ENCODE data around the gene TAF3.

Gene TAF3

DNA sequence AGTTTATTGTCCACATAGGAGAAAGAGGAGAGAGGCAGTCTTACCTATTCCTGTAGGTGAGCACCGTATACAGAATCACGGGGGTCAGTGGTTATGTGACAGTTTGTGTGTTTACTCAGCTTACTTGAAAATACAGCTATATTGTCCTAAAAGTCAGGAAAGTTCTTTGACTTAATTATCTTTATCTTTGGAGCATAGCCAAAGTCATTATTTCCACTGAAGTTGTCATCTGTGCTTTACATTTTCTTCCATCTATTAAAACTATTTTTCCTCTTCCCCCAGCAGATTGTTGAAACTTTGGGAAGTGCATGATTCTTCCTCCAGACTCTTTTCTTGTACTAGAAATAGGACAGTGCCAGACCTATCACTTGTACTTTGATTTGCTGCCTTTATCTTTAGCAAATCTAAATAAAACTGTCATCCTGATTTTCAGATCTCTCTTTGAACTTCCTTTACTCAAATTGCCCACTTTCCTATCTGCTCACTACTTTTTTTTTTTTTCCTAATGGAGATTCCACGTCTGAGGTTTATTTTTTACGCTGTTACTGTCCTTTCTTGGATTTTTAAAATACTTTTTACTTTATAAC lies 58.3 kb downstream of the TAF3 start:
- Histone ChIP-seq H3K4me1 (peaks cover 25% of the 10 kb centered on the region), H3K4me3 (ENCODE audit: low read depth, low read length) (no peak overlapping the region), H3K27me3 (no peaks in the 10 kb centered on the region), H3K9me3 (no peaks in the 10 kb centered on the region), H3K36me3 (no peaks in the 10 kb centered on the region)
- no peak for DNase-seq
- no peak for TF ChIP-seq CTCF (IDR thresholded peaks at IDR 0.05; ENCODE audit: low read depth, low read length)

- TF ChIP-seq CTCF (IDR thresholded peaks at IDR 0.05; ENCODE audit: low read depth, low read length): no peak
- DNase-seq: no peak
- Histone ChIP-seq H3K36me3 (no peaks in the 10 kb centered on the region), H3K9me3 (no peaks in the 10 kb centered on the region), H3K4me3 (ENCODE audit: low read depth, low read length) (no peak overlapping the region), H3K27me3 (no peaks in the 10 kb centered on the region), H3K4me1 (peaks cover 12% of the 10 kb centered on the region)
Observed at GRCh38 chr10:7881119-7881518, 62.8 kb downstream of the TAF3 start.

DNA sequence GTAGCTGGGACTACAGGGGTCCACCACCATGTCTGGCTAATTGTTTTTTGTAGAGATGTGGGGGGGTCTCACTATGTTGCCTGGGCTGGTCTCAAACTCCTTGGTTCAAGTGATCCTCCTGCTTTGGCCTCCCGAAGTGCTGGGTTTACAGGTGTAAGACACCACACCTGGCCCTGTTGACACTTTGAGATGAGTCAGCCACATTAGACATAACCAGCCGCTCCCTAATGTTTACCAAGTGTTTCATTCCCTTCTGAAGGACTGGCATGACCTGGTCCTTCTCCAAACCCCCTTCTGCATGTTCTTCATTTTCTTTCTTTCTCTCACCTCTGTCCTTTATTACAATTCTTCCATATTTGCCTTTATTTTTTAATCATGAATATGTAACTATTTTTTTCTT lies 67.8 kb downstream of the TAF3 start:
- TF ChIP-seq CTCF (IDR thresholded peaks at IDR 0.05; ENCODE audit: low read depth, low read length): no peak
- Histone ChIP-seq H3K36me3 (no peaks in the 10 kb centered on the region), H3K4me1 (peaks cover 11% of the 10 kb centered on the region), H3K4me3 (ENCODE audit: low read depth, low read length) (no peak overlapping the region), H3K27me3 (no peaks in the 10 kb centered on the region), H3K9me3 (no peaks in the 10 kb centered on the region)
- no peak for DNase-seq

GRCh38 chr10:7887174-7887816 lies 69.0 kb downstream of the TAF3 start:
- Histone ChIP-seq H3K4me1 (peaks cover 13% of the 10 kb centered on the region), H3K27me3 (no peaks in the 10 kb centered on the region), H3K36me3 (no peaks in the 10 kb centered on the region), H3K9me3 (no peaks in the 10 kb centered on the region), H3K4me3 (ENCODE audit: low read depth, low read length) (no peak overlapping the region)
- TF ChIP-seq CTCF (IDR thresholded peaks at IDR 0.05; ENCODE audit: low read depth, low read length): no peak
- DNase-seq: no peak

DNA sequence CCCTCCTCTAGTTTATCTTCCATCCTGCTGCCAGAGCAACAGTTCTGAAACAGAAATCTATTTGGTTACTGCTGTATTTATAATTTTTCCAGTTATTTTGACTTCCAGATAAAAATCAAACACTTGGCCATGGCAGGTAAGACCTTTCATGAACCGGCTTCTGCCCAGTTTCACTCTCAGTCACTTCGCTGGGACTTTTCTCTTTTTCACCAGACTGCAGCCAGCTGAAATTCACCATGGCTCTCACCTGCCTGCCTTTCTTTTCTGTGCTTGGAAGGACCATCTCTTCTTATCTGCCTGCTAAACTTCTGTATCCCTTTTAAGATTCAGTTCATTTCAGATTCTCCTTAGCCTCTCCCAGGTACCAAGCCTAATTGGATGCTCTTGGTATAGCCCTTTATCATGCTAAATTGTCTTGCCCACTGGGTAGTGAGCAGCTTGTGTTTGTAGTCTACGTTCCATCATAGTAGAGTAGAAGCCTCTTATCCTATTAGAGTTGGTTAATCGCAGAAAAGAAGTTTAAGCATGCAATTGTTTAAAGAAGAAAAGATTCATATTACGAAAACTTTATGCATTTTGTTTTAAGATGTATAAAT lies 71.7 kb downstream of the TAF3 start:
- no peak for DNase-seq

More for the DNA sequence above, 71.7 kb downstream of the TAF3 start:
- Histone ChIP-seq H3K36me3 (no peaks in the 10 kb centered on the region), H3K9me3 (no peaks in the 10 kb centered on the region), H3K27me3 (no peaks in the 10 kb centered on the region), H3K4me1 (peaks cover 11% of the 10 kb centered on the region), H3K4me3 (ENCODE audit: low read depth, low read length) (no peak overlapping the region)
- no peak for TF ChIP-seq CTCF (IDR thresholded peaks at IDR 0.05; ENCODE audit: low read depth, low read length)

All from BE2C (cell line).